H9 (cell line): ENCODE results near the gene EHBP1. TPM values are rescaled to one million over a fixed set of nuclear protein-coding genes. Genes with fewer than 3 reads are reported as not detected.

Experiments used
- DNase-seq: peaks from one replicate; pipeline ENCODE4 v3.0.0-alpha.2; 2017
- H2AFZ ChIP-seq: one replicate; pipeline ENCODE4 v1.6.1; 2013; ENCODE audit warnings: mild to moderate bottlenecking, low read length, control low read depth, moderate library complexity
- H2AK5ac ChIP-seq: 2 replicates; pipeline ENCODE4 v1.6.1; 2013; ENCODE audit warnings: low read length, control low read depth, mixed read lengths; ENCODE audit not compliant: insufficient read length
- H2BK120ac ChIP-seq: one replicate; pipeline ENCODE4 v1.6.1; 2013; ENCODE audit warnings: low read depth, mild to moderate bottlenecking, low read length, control low read depth, inconsistent platforms; ENCODE audit not compliant: poor library complexity, severe bottlenecking
- H2BK12ac ChIP-seq: 2 replicates; pipeline ENCODE4 v1.6.1; 2013; ENCODE audit warnings: low read length, control low read depth, mixed read lengths, low read depth; ENCODE audit not compliant: insufficient read length
- H2BK15ac ChIP-seq: 2 replicates; pipeline ENCODE4 v1.6.1; 2013; ENCODE audit warnings: low read depth, low read length, control low read depth
- H2BK20ac ChIP-seq: one replicate; pipeline ENCODE4 v1.6.1; 2013; ENCODE audit warnings: low read depth, mild to moderate bottlenecking, low read length, control low read depth, inconsistent platforms; ENCODE audit not compliant: poor library complexity, severe bottlenecking
- H2BK5ac ChIP-seq: 2 replicates; pipeline ENCODE4 v1.6.1; 2013; ENCODE audit warnings: low read length, control low read depth, mixed read lengths; ENCODE audit not compliant: insufficient read length
- H3K14ac ChIP-seq: 2 replicates; pipeline ENCODE4 v1.6.1; 2013; ENCODE audit warnings: low read length, control low read depth; ENCODE audit not compliant: insufficient read depth
- H3K18ac ChIP-seq: 2 replicates; pipeline ENCODE4 v1.6.1; 2013; ENCODE audit warnings: low read depth, mild to moderate bottlenecking, mixed read lengths, low read length, control low read depth; ENCODE audit not compliant: insufficient read length
- H3K23ac ChIP-seq: 2 replicates; pipeline ENCODE4 v1.6.1; 2013; ENCODE audit warnings: low read length, control low read depth, mixed read lengths, low read depth; ENCODE audit not compliant: insufficient read length
- H3K23me2 ChIP-seq: 2 replicates; pipeline ENCODE4 v1.6.1; 2013; ENCODE audit warnings: low read depth, mild to moderate bottlenecking, mixed read lengths, low read length, control low read depth; ENCODE audit not compliant: insufficient read length, poor library complexity, severe bottlenecking
- H3K27ac ChIP-seq: 2 replicates; pipeline ENCODE4 v1.5.1; 2013; ENCODE audit warnings: low read length, control low read depth, mixed read lengths, low read depth; ENCODE audit not compliant: insufficient read length
- H3K27me3 ChIP-seq: 2 replicates; pipeline ENCODE4 v1.6.1; 2013; ENCODE audit warnings: low read length, control low read depth, inconsistent platforms; ENCODE audit not compliant: insufficient read depth
- H3K4ac ChIP-seq: 2 replicates; pipeline ENCODE4 v1.6.1; 2013; ENCODE audit warnings: low read depth, mild to moderate bottlenecking, control low read depth, inconsistent platforms, low read length, moderate library complexity
- H3K4me1 ChIP-seq: 2 replicates; pipeline ENCODE4 v1.6.1; 2013; ENCODE audit warnings: low read length, control low read depth, inconsistent platforms; ENCODE audit not compliant: insufficient read depth
- H3K4me2 ChIP-seq: 2 replicates; pipeline ENCODE4 v1.6.1; 2013; ENCODE audit warnings: low read length, control low read depth, mixed read lengths; ENCODE audit not compliant: insufficient read length, insufficient read depth
- H3K56ac ChIP-seq: 2 replicates; pipeline ENCODE4 v1.6.1; 2013; ENCODE audit warnings: low read depth, mild to moderate bottlenecking, mixed read lengths, low read length, control low read depth; ENCODE audit not compliant: insufficient read length
- H3K79me1 ChIP-seq: 2 replicates; pipeline ENCODE4 v1.6.1; 2013; ENCODE audit warnings: low read depth, mild to moderate bottlenecking, moderate library complexity, low read length, control low read depth, inconsistent platforms; ENCODE audit not compliant: insufficient read depth, poor library complexity, severe bottlenecking
- H3K79me2 ChIP-seq: 2 replicates; pipeline ENCODE4 v1.6.1; 2013; ENCODE audit warnings: low read length, control low read depth, inconsistent platforms; ENCODE audit not compliant: insufficient read depth
- H3K9ac ChIP-seq: 2 replicates; pipeline ENCODE4 v1.6.1; 2013; ENCODE audit warnings: low read length, control low read depth, mixed read lengths; ENCODE audit not compliant: insufficient read length; ENCODE audit errors: extremely low read depth
- H3K9me3 ChIP-seq: one replicate; pipeline ENCODE4 v1.6.1; 2013; ENCODE audit warnings: low read depth, low read length, inconsistent platforms; ENCODE audit not compliant: control insufficient read depth
- H3T11ph ChIP-seq: one replicate; pipeline ENCODE4 v1.6.1; 2013; ENCODE audit warnings: mild to moderate bottlenecking, low read length, control low read depth, inconsistent platforms
- H4K20me1 ChIP-seq: one replicate; pipeline ENCODE4 v1.6.1; 2013; ENCODE audit not compliant: control insufficient read depth, insufficient read length, insufficient read depth
- H4K5ac ChIP-seq: 2 replicates; pipeline ENCODE4 v1.6.1; 2013; ENCODE audit warnings: low read depth, mild to moderate bottlenecking, mixed read lengths, low read length, control low read depth; ENCODE audit not compliant: insufficient read length
- H4K8ac ChIP-seq: replicated peaks from 2 replicates; pipeline ENCODE4 v1.6.1; 2013; ENCODE audit warnings: low read length, control low read depth, mixed read lengths, low read depth; ENCODE audit not compliant: insufficient read length
- H4K91ac ChIP-seq: 2 replicates; pipeline ENCODE4 v1.6.1; 2013; ENCODE audit warnings: low read depth, mild to moderate bottlenecking, moderate library complexity, mixed read lengths, low read length, control low read depth; ENCODE audit not compliant: insufficient read length
- H3K27ac Mint-ChIP-seq, 3 experiments: 2 replicates in 2 of 3; 3 replicates in 1 of 3; pipeline ENCODE4 v1.8.0; 2020 to 2021; ENCODE audit warnings: mixed read lengths in 3 of 3, mild to moderate bottlenecking in 1 of 3, moderate library complexity in 1 of 3
- H3K27me3 Mint-ChIP-seq: 2 replicates; pipeline ENCODE4 v1.8.0; 2021; ENCODE audit warnings: low read depth, mild to moderate bottlenecking, moderate library complexity, mixed read lengths
- H3K36me3 Mint-ChIP-seq, 3 experiments: 2 replicates in 2 of 3; 3 replicates in 1 of 3; pipeline ENCODE4 v1.8.0; 2020 to 2021; ENCODE audit warnings: low read depth in 3 of 3, mixed read lengths in 3 of 3; ENCODE audit not compliant: insufficient read depth in 1 of 3
- H3K4me1 Mint-ChIP-seq, 2 experiments: 2 replicates each; pipeline ENCODE4 v1.8.0; 2020; ENCODE audit warnings: mixed read lengths in 2 of 2
- H3K4me3 Mint-ChIP-seq, 2 experiments: 2 replicates in 1 of 2; 3 replicates in 1 of 2; pipeline ENCODE4 v1.8.0; 2020 to 2021; ENCODE audit warnings: mild to moderate bottlenecking in 2 of 2, mixed read lengths in 2 of 2, moderate library complexity in 1 of 2
- H3K9me3 Mint-ChIP-seq, 2 experiments: 2 replicates in 1 of 2; 3 replicates in 1 of 2; pipeline ENCODE4 v1.8.0; 2020; ENCODE audit warnings: mild to moderate bottlenecking in 2 of 2, mixed read lengths in 2 of 2, moderate library complexity in 1 of 2
- CTCF ChIP-seq: fragments of 200-600 bp; sonication (generic); conservative IDR thresholded peaks from 3 replicates; pipeline ENCODE4 v1.8.0; 2021; ENCODE audit warnings: antibody characterized with exemption, mild to moderate bottlenecking
- total RNA-seq: library from RNA; stranded (reverse); gene quantifications from 2 replicates; pipeline ENCODE4 v1.2.1, GENCODE V29; 2021

EHBP1 gene
- total RNA-seq, 1 experiment from 2014 or later = 35.6 TPM

- Histone ChIP-seq H3K27me3 (no peaks in the 10 kb centered on the region), H4K91ac (no peak overlapping the region), H3K23me2 (no peaks in the 10 kb centered on the region), H2BK120ac (no peak overlapping the region), H2BK5ac (no peak overlapping the region), H3K23ac (no peak overlapping the region), H4K8ac (no peak overlapping the region), H3K4me1 (peaks cover 3% of the 10 kb centered on the region; the same call in 1 of the 2 replicates), H3T11ph (no peak overlapping the region), H3K18ac (no peak overlapping the region), H3K4me2 (no peak overlapping the region), H2BK15ac (no peak overlapping the region), H2AFZ (no peak overlapping the region), H2BK12ac (no peak overlapping the region), H4K20me1 (no peaks in the 10 kb centered on the region), H3K14ac (no peak overlapping the region), H3K27ac (no peak overlapping the region), H3K79me1 (no peaks in the 10 kb centered on the region), H3K9me3 (no peaks in the 10 kb centered on the region), H3K4ac (no peak overlapping the region), H3K79me2 (no peaks in the 10 kb centered on the region), H2AK5ac (no peak overlapping the region), H3K56ac (no peak overlapping the region), H3K9ac (no peak overlapping the region), H2BK20ac (no peak overlapping the region), H4K5ac (no peak overlapping the region)
- Mint-ChIP-seq H3K4me1 (peaks cover 10 to 19% of the 10 kb centered on the region in 2 experiments; a peak in 3 of 4 replicates), H3K4me3 (no peak overlapping the region), H3K36me3 (no peaks in the 10 kb centered on the region), H3K27ac (no peak overlapping the region; a peak in 1 of 7 replicates), H3K27me3 (no peaks in the 10 kb centered on the region), H3K9me3 (no peaks in the 10 kb centered on the region)
- no peak for DNase-seq
- TF ChIP-seq CTCF = no peak
Observed at GRCh38 chr2:62663920-62664795, 41.4 kb upstream of the EHBP1 start.
